HG03442 (cell line): ENCODE data around the gene NCF2.

Experiments
- ATAC-seq: cut with Tn5 transposase; IDR thresholded peaks from one replicate; pipeline ENCODE4 v1.9.1; 2021; ENCODE audit warnings: mild to moderate bottlenecking, moderate library complexity; ENCODE audit not compliant: unreplicated experiment

The NCF2 gene

GRCh38 chr1:183553331-183553730 is 36.9 kb downstream of the NCF2 start:
- ATAC-seq: no peak

GRCh38 chr1:183552891-183553290 is 37.4 kb downstream of the NCF2 start:
- no peak for ATAC-seq

DNA sequence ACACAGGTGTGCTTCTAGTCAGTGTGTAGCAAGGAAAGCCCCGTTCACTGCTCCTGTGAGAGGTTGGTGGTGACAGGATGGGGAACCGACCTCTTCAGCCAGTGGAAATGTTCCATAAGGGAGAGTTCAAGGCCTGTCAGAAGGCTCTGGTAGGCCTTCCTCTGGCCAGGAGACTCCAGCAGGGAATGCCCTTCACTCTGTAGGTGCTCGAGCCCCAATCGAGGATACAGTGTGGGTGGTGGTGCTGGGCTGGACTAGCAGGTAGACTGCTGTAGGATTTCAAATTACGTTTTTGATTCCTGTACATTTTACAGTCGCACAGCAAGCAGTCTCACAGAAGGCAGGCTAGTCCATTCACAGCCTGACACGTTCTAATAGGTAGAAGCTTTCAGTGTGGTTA is 37.8 kb downstream of the NCF2 start:
- no peak for ATAC-seq

DNA sequence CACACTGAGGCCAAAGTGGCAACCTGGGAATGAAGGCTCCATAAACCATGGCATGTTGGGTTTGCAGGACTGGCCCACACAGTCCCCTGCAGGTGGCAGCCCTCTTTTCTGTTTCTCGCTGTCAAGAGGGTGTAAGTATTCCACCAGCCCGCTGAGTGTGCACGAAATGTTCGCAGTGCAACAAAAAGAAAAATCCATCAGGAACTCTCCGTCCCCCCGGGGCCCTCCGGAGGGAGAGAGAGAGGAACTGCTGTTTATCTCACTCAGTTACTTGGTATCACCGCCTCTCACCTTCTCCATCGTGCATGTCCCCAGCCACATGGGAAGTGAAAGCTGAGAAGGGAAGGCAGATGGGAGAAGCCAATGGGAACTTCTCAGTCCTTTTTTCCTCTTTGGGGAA is 38.3 kb downstream of the NCF2 start:
- ATAC-seq: no peak

- no peak for ATAC-seq
These were observed 39.3 kb downstream of the NCF2 start for GRCh38 chr1:183550915-183551314.

GRCh38 chr1:183548116-183548515 is 42.1 kb downstream of the NCF2 start:
- ATAC-seq: no peak

GRCh38 chr1:183546427-183546826 is 43.8 kb downstream of the NCF2 start:
- no peak for ATAC-seq

- no peak for ATAC-seq
These were observed 45.5 kb downstream of the NCF2 start for GRCh38 chr1:183544598-183545297.

DNA sequence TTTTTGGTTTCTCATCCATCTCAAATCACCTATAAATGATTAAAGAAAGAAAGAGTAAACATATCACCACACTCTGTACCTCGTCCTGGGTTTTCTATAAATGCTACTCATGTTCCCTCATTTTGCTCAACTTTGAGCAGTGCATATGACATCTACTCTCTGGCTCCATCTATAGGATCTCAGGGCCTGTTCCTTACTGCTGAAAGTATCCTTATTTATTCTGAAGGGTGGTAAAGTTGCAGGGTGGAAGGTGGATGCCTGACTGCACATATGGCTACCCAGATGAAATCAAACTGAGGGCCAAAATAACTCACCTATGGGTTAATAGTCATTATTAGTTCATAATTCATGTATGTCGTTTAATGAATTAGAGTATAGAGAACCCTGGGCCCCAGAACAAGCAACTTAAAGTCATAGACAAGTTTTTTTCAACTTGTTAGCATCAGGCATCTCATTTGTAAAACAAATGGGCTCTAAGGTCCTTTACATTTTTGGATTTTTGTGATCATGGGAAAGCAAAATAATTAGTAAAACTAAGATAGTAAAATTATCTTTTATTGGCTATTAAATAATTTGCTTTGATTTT is 46.5 kb downstream of the NCF2 start:
- no peak for ATAC-seq

- no peak for ATAC-seq
These were observed 52.9 kb downstream of the NCF2 start for GRCh38 chr1:183537405-183537804.

DNA sequence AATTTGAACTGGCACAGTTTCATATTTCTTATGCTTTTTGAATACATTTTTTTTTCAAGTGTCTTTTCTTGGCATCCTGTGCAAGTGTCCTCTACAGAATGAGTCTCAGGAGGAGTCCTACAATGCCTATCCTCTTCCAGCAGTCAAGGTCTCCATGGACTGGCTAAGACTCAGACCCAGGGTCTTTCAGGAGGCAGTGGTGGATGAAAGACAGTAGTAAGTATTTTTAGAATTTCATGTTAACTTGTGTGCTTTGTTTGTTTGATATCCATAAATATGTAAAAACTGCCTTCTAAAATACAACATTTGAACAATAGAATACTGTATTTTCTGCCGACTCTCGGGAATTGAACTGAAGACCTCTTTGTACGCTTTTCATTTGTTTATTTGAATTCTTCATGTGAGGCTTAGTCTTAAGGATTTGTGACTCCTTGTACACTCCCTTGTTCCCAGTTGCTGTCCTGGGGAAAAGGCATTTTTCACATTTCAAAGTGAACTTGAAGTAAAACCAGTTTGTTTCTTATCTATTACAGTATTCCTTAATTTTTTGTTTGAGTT is 56.6 kb downstream of the NCF2 start:
- no peak for ATAC-seq

DNA sequence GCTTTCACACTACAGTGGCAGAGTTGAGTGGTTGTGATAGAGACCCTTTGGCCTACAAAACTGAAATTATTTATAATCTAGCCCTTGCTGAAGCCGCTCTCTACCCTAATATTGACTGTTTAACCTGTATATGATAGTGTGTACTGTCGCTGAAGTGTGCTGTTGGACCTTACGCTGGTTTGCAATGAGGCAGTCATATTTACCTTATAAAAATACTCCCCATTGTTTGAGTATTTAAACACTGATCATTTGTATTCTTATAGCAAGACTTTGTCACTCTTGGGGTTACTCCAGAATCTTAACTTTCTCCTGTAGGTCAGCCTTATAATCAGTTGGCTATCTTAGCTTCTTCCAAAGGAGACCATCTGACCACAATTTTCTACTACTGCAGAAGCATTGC is 61.7 kb downstream of the NCF2 start:
- ATAC-seq: no peak

DNA sequence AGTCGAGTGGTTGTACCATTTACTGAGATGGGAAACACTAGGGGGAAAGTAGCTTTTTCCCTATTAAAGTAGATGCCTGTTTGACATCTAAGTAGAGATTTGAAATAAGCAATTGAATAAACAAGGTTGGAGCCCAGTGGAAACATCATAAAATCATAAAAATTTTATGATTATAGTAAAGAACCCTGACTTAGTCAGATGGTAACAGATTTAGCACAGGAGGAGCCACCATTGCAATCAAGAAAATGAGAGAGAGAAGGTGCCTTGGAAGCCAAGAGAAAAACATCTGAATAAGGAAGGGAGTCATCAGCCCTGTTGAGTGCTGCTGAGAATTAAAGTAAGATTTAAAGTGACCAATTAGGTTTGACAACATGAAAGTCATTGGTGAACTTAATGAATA is 68.2 kb downstream of the NCF2 start:
- ATAC-seq: no peak

GRCh38 chr1:183520379-183520778 is 69.9 kb downstream of the NCF2 start:
- no peak for ATAC-seq

DNA sequence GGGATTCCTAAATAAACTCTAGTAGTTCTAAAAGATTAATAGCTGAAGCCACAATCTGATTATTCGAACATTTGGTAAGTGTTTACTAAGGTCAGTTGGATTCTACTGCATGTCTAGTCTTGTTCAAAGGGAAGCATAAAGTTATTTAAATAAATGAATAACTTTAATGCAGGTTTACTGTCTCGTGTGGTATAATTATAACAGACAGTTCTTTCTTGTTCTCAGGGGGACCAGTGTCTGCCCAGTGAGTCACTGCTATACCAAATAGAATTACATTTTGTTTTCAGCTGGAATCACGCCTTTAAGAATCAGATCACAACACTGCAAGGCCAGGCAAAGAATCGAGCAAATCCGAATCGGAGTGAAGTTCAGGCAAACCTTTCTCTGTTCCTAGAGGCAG is 72.9 kb downstream of the NCF2 start:
- no peak for ATAC-seq

DNA sequence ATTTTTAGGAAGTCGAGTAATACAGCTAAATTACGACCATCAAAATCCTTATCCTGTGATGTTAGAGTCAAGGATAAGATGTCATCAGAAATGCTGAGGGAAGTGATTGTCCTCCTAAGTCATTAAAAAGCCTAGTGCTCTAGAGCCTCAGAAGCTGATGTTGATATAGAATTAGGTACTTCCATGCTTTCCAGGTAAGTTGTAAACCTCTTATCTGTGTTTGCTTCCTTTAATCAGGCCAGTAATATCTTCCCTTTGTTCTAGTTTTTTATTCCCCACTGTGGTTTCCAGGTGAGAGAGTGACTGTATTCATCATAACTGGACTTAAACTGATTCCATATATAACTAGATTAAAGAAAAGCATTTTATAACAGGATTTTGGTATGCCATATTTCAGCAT is 73.5 kb downstream of the NCF2 start:
- ATAC-seq: no peak

- no peak for ATAC-seq
These were observed 75.1 kb downstream of the NCF2 start for GRCh38 chr1:183515002-183515689.

- no peak for ATAC-seq
These were observed 76.0 kb downstream of the NCF2 start for GRCh38 chr1:183514235-183514634.

- ATAC-seq: no peak
These were observed 77.8 kb downstream of the NCF2 start for GRCh38 chr1:183512450-183512849.

DNA sequence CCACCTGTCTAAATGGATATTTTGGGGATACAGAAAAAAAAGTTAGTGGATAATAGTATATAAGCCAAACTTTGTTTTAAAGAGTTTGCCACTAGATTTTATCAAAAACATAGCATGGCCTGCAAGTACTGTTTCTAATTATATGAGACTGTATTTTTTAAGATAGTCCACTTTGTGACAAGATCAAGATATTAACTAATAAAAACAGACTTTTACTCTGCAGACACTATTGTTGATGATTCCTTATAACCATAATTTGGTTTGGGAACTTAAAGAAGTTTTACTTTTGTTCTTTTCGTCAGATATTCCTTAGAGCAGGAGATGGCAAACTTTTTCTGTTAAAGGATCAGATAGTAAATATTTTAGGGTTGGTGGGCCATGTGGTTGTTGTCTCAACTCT is 81.6 kb downstream of the NCF2 start:
- no peak for ATAC-seq

DNA sequence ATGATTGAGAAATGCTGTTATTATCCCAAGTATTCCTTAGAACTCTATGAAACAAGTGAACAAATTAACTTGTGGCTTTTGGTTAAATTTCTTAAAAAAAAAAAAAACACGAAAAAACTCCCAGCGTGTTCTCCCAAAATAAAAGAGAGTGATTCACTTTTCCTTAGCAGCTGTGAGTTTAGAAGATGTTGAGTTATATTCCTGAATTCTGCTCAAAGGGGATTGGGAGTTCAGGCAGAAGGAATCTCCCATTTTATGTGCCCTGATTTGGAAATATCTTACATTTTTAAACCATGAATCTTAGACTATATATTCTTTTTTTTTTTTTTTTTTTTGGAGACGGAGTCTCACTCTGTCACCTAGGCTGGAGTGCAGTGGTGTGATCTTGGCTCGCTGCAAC is 83.7 kb downstream of the NCF2 start:
- no peak for ATAC-seq
